GM19240 (cell line): Measurements from ENCODE around the gene RBM38.

Source experiments
- DNase-seq: peaks from one replicate; pipeline ENCODE4 v3.0.0; 2011; ENCODE audit warnings: low spot score; ENCODE audit not compliant: insufficient read length

RBM38 gene

GRCh38 chr20:57391439-57392301 is 474 bp downstream of the RBM38 start:
- no peak for DNase-seq

GRCh38 chr20:57392512-57393271 is 1.5 kb downstream of the RBM38 start:
- DNase-seq = no peak

GRCh38 chr20:57393321-57394120 is 2.3 kb downstream of the RBM38 start:
- no peak for DNase-seq

- no peak for DNase-seq
Observed at GRCh38 chr20:57394121-57395082, 3.2 kb downstream of the RBM38 start.

GRCh38 chr20:57395111-57395966 is 4.1 kb downstream of the RBM38 start:
- no peak for DNase-seq

- DNase-seq = no peak
Observed at GRCh38 chr20:57396212-57396983, 5.2 kb downstream of the RBM38 start.

GRCh38 chr20:57396984-57397692 is 5.9 kb downstream of the RBM38 start:
- DNase-seq = no peak

- DNase-seq = no peak
Observed at GRCh38 chr20:57397693-57398108, 6.5 kb downstream of the RBM38 start.

- peak; percentile 85 for DNase-seq
Observed at GRCh38 chr20:57398231-57398821, 7.1 kb downstream of the RBM38 start.

GRCh38 chr20:57398901-57399535 is 7.8 kb downstream of the RBM38 start:
- no peak for DNase-seq

- DNase-seq = peak; percentile 90
Observed at GRCh38 chr20:57399587-57400155, 8.5 kb downstream of the RBM38 start.

GRCh38 chr20:57400231-57400701 is 9.1 kb downstream of the RBM38 start:
- DNase-seq = no peak

- no peak for DNase-seq
Observed at GRCh38 chr20:57400821-57401564, 9.8 kb downstream of the RBM38 start.

- DNase-seq = no peak
Observed at GRCh38 chr20:57401565-57401918, 10.3 kb downstream of the RBM38 start.

- no peak for DNase-seq
Observed at GRCh38 chr20:57402206-57403125, 11.3 kb downstream of the RBM38 start.
